NCI-H1417 treated with DMSO at 0.1 percent for 48 hours (cell line): ENCODE data around the gene OMA1.
"Not testable (repeated sequence)": the region's sequence is repeated elsewhere in the genome, so short reads cannot be mapped to it uniquely, and the experiment has no call there.

Source experiments
- DNase-seq: peaks from one replicate; lab custom pipeline; 2025; lab: John Stamatoyannopoulos, UW

The OMA1 gene

DNA sequence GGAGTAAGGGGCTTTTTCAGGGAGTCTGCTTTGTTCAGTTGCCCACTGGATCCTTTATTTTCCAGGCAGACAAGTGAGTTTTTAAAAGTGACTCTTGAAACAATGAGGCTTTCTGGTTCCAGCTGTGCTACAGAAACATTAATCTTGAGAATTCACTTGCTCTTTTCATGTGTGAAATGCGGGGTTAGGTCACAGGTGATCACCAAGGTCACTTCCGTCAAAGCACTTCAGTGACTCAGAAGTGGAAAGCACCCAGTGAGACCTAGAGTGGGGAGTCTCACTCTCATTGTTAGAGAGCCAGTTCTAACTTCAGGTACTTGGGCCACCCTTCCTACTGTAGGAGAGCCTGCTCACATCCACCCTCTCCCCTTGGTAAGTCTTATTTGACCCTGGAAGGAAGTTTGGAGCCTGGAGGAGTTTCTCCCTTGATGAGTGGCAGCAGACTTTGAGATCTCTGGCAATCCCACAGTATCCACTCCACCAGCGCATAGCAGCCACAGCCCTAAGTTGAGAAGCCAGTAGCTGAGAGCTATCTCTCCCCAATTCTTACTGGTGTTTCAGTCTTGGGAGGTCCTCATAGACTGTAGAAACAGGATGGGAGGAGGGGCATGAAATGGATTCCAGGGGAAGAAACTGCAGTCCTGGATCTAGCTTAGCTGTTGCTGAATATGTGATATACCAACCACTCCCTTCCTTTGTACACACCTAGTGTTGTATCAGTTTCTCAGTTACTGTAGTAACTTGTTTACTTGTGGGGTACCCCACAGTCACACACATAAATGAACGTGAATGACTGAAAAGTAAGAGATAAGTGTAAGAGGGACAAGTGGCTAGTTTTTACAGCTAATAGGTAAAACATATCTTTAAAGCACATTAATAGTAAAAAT, 27.4 kb upstream of the OMA1 start:
- DNase-seq: no peak

DNA sequence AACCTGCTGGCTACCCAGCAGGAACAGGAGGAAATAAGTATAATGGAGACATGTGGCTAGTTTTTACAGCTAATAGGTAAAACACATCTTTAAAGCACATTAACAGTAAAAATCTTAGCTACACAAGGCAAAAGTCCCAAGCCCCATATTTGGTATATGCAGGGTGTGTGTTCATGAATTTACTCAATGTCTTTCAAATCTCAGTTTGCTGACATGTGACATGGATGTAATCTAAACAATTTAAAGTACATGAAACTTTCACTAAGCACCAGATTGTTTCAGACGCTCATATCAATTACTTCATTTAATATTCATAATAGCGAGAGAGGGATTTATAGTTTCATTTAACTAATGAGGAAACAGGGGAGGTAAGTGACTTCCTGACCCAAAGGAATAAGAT, 26.6 kb upstream of the OMA1 start:
- no peak for DNase-seq

DNA sequence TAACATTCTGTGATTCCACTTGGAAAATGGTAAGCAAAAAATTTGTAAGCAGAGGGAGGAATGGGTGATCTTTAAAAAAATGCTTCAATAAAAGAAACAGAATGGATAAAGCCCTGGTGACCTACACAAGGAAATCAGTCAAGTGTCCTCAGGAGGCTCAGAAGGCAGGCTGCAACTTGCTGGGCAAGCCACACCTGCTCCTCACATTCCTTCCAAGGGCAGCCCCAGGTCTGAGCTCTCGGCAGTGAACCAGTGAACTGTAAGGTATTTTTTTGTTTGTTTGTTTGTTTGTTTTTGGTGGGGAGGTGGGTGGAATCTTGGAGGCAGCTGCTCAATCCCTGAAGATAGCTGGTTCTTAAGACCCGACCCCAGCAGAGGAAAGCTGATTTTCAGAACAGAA, 26.2 kb upstream of the OMA1 start:
- DNase-seq: no peak

DNA sequence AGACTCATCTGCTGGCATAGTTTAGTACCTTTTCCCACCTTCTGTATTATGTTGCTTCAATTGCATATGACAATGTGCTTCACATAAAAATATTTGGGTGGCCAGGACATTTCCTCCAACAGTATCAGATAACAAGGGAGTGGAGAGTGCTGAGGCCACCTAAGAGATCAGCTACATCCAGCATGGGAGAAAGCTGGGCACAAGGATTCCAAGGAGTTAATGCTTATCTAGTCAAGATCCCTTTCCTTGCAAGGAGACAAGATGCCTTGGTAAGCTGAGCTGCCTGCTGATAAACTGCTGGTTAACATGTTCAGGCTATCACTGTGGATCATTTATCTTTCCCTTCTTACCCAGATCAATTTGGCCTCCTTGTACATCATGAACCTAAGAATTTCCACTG, 25.1 kb upstream of the OMA1 start:
- DNase-seq: no peak

DNA sequence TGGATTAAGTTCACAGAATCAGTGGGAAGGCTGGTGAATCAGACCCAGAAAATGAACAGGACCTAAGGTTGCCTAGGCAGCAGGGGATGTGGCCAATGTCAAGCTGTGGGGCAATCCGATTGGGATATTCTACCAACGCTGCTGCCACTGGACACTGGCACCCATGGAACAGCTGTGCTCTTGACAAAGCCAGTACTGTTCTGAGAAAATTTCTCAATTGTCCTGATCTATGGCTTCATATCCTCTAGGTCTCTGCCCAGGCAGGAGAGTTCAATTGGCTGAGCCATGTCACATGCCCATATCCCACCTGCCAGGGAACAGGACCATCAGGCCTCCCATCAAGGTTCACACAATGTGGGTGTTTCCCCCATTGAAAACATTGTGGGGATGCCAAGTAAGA, 24.3 kb upstream of the OMA1 start:
- DNase-seq: no peak

DNA sequence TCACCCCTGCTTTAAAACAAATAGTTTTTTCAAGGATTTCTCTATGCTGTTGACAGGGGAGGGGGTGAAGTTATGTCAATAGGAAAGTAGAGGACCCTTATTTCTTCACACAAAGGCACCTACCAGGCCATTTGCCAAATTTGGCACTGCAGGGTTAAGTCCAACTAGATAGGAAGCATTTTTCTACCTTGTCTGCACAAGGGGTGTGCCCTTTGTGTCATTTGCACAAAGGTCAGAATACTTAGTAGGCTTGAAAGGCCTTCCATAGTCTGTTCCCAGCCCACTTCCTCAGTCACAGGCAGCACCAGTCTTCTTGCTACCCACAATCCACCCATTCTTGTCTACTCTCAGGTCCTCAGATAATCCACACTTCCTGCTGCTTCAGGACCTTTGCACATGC, 23.6 kb upstream of the OMA1 start:
- DNase-seq: no peak

DNA sequence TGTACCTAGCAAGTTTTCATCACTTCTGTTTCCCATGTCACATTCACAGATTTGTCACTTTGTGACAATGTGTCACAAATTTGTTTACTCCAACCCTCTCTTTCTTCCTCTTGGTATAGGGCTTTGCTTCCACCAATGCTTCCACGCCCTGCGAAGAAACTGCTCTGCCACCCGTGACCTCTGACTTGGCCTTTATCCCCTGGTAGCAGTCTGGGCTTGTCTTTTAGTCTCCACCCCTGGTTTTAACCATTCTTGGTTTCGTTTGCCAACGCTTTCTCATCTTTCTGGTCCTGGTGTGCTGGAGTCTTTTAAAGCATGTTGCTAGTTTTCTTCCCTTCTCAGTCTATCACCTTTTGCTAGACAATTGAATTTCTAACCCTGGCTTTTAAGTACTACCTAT, 22.4 kb upstream of the OMA1 start:
- no peak for DNase-seq

DNA sequence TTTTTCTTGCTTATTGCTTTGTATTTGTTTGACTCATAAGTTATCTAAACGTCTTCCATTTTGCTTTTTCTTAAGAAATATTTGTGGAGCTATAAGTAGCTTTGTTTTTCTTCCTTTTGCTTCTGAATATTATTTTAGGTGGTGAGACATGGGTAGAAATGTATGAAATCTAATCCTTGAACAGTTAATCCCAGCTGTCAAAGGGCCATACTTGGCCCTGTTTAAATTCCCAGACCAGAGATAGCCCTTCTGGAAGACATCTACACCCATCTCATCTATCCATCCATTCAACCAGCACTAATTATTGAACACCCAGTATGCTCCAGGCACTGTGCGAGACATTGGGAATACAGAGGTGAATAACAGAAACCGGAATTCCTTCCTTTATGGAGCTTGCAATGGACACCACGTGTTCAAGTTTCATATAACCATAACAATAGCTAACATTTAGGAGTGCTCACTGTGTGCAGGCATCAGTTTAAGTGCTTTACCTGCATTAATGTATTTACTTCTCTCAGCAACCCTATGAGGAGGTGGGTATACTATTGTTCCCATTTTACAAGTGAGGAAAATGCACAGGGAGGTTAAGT, 21.8 kb upstream of the OMA1 start:
- no peak for DNase-seq

DNA sequence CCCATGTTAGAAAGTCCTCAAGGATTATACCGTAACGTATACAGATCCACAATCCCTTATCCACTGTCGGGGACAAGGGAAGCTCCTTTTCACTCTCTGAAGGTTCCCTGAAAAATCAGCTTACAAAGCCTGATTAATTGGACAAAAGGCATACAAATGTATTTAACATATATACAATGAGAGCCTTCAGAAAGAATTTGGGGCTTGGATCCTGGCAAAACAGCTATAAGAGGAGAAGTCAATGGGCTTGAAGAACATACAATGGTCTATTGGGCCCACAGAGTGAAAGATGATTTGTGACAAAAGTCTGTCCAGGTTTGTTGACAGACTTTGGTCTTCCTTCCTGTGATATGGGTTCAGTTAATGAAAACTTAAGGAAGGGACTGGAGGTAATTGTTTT, 19.8 kb upstream of the OMA1 start:
- no peak for DNase-seq

DNA sequence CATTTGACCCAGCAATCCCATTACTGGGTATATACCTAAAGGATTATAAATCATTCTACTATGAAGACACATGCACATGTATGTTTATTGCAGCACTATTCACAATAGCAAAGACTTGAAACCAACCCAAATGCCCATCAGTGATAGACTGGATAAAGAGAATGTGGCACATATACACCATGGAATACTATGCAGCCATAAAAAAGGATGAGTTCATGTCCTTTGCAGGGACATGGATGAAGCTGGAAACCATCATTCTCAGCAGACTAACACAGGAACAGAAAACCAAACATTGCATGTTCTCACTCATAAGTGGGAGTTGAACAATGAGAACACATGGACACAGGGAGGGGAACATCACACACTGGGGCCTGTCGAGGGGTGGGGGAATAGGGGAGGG, 17.2 kb upstream of the OMA1 start:
- DNase-seq: not testable (repeated sequence)

DNA sequence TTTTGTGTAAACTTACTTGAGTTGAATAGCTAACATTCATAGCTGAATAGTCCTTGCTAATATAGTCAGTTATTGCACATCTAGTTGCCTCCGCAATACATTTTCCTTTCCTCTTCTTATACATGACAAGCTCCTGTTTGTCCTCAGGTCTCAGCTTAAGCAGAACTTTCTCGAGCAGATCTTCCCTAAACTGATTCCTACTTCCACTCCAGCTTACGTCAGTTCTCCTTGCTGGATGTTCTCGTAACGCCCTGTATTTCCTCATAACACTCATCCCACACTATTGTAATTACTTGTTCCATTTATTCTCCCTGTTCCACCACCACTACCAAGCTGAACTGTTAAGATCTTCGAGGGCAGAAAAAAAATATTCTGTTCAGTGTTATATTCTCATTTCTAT, 15.1 kb upstream of the OMA1 start:
- DNase-seq: no peak

DNA sequence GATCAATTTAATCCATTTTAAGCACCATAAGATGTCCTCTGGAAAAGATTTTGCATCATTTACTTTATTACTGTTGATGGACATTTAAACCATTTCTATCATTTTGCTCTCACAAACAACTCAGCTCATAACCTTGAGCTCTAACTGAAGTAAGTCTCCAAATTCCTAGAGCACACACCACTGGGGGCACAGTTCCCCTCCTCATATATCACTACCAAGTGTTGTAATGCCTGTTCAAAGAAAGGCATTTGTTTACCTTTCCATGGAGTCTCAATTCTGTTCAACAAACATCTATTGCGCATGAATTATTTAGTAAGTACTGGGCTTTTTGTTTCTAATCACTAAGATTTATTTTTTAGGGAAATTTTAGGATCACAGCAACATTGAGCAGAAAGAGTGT, 8.9 kb upstream of the OMA1 start:
- no peak for DNase-seq

DNA sequence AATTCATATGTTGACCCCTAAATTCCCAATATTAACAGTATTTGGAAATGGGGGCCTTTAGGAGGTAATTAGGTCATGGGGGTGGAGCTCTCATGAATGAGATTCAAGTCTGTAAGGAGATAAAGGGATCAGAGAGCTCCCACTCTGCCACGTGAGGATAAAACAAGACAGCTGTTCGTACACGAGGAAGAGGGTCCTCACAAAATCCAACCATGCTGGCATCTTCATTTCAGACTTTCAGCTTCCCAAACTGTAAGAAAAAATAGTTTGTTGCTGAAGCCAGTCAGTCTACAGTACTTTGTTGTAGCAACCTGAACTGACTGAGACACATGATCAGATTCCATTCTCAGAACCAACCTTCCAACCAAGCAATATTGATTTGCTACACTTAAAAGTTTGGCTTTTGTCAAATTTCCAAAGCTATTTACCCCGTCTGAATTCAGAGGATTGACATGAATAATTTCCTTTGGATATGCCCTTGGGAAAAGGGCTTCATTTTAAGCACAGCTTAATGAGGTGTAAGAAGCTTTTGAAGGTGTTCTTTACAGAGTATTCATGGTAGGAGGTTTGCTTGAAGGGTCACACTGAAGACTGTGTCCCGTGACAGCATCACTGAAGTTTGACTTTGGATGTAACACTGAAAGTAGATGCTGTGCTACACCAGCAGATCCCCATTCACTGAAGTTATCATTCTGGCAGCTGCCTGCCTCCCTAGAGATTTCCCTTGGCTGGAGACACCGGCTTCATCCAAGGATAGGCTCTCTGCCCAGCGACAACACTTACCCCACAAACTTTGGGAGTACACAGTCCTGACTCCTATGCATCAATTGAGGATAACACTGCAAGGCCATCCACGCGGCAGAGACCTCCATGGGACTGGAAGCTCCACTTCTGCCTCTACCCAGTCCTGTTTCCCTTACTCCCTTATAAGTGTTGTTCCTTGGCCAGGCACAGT, 4.9 kb upstream of the OMA1 start:
- no peak for DNase-seq

DNA sequence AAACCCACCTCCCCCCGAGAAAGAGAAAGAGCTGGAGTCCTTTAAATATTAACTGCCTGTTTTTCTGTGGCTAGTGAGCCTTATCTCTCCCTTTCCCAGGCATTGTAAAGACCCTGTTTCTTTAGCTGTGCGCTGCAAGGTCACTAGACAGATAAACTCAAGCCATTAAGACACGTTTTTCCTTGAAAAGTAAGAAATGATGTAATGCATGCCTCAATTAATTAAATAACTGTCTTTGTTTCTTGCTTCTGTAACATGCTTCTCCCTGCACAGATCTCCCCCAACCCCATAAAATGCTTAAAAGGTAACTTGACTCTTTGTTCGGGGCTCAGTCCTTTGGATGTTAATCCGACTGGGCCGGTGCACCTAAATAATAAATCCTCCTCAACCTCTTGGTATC, 2.8 kb upstream of the OMA1 start:
- not testable (repeated sequence) for DNase-seq

DNA sequence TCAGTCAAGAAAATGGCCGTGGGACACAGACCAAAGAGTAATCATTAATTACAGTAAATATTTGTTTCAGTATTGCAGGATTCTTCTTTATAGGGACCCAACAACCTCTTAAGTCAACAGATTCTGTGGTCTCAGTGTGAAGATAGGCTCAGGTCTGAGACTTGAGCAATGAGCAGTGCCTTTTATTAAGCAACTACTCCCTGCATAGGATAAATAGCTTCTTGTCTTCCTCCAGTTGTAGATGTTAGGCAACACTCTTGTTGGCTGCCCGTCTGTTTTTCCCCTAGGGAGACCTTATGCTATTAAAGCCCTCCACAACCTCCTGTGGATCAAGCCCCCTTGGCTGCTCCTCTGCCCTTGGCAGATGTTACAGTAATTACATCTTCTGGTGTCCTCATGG, 1.8 kb upstream of the OMA1 start:
- DNase-seq: no peak

DNA sequence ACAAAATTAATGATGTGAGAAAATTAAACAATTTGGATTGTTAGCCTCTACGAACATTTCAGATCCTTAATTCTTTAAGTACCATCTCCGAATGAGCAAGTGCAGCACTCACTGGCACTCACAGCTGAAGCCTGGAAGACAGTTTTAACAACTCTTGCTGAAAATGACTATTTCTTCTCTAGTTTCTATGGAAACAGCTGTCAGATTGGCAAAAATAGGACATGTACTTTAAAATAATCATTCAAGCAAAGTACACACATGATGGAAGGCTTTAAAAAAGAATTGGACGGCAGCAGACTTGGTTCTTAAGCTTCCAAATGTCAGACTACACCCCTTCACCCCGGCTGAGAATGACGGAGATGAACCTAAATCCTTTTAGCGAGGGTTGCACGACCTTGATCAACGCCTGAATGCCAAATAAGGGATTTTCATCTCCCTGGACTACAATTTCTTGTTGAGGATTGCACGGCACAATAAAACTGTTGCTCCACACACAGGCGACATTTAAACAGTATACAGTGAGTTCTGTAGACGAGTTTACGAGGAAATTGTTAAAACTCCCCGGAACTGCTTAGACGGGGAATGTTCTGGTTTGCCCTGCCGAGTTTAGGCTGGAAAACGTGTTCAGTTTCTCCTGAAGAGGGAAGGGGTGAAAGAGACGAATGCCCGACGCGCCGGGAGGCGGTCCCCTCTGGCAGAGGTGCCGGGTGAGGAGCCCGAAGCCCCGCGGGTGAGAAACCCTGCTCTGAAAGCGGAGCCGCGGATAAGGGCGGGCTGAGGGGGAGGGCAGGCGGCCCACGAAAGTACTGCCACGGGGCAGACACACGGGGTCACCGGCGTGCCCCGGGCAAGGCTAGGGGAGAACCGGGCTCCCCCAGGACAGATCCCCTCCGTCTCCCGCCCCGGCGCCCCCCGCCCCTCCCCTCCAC, 671 bp downstream of the OMA1 start:
- DNase-seq: no peak

DNA sequence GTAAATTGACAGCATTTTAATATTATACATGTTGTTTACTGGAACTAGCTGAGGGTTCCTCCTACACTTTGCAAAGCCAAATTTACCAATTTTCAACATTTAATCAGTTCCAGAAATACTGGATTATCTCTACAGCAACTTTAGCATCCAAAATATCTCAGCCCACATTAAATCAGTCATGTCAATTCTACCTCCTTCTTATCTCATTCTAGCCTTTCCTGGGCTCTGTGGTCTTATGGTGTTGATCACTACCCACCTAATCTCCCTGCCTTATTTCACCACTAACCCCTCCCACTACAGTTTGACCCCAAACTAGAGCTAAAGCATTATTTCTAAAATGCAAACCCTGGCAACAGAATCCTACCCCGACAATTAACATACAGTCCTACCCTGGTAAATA, 3.3 kb downstream of the OMA1 start:
- DNase-seq: no peak

DNA sequence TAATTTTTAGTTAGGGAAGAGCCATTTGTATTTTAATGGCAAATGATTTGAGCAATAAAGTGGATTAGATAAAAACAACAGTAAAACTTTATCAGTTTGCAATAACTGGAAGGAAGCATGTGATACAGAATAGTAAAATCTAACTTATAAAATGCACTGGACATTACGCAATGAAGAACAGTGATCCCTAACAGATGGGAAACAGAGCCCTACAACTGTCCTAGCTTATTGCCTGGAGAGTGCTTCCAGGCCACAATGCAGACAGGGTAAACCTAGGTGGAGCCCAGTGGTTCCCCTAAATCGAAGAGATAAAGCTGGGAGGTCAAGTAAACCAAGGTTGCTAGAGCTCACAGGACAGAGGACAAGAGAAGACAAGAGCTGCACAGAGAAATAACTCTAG, 7.0 kb downstream of the OMA1 start:
- DNase-seq: no peak

DNA sequence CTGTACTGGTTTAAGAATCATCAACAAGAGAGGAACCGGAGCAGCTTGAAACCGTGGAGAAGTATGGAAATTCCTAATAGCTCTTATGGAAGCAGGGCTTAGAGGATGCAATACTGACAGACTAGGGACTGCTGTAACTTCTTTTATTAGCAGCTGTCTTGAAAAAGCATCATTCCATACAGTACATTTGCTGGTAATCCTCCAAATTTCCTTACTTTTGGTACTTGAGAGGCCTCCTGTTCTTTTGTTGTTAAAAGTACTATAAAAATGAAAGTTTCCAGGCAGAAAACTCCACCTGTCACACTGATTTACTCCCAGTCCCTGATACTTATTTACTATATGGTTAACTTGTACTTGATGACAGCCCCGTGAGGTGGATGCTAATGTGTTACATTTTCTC, 7.7 kb downstream of the OMA1 start:
- DNase-seq: no peak

DNA sequence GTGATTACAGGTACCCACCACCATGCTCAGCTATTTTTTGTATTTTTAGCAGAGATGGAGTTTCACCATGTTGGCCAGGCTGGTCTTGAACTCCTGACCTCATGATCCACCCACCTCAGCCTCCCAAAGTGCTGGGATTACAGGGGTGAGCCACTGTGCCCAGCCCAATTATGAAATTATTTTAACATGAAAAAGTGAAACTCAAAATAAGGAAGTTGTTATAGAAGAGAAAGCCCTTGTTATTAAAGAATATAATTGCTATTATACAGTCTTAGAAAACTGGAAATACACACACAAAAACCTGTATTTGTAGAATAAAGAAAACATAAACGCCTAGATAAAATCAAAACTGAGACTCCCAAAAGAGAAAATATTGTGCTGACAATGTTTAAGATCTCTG, 14.7 kb downstream of the OMA1 start:
- DNase-seq: not testable (repeated sequence)

DNA sequence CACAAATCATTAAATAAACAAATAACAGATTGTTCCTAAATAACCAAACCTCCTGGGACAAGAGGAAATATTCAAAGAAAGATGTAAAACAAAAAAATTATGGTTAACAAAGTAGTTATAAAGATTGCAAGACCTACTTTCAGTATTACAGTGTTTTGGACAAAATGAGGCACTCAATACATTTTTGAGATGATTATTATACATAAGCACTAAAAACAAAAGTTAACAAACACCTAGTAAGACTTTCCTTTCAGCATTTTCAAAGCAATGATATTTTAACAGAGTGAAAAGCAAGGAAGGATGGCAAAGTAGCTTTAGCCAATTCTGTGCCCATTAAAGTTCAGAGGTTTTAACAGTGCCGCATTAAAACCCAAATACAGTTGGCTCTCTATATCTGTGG, 17.2 kb downstream of the OMA1 start:
- DNase-seq: no peak

DNA sequence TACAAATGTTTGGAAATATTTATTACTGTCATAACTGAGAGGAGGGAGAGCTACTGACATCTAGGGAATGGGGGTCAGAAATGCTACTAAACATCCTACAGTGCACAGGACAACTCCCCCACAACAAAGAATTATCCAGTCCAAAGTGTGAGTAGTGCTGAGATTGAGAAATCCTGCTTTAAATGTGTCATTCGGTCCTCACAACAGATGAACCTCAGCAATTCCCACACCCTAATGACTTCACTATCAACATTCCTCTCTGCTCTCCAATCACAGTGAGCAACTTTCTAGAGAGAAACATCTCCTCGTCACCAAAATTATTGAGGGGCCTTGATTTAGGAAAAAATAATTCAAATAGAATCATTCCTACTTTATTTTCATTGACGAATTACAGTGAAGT, 18.0 kb downstream of the OMA1 start:
- no peak for DNase-seq
